Endothelial cell of umbilical vein (primary cell): ENCODE data around the gene TOM1. TPM values are rescaled to one million over a fixed set of nuclear protein-coding genes. Genes with fewer than 3 reads are reported as not detected.

Experiments
- BruUV-seq: library from RNA; stranded (reverse); fragments of 400-500 nt; replicated peaks from 2 replicates; lab custom pipeline; 2021; lab: Mats Ljungman, UMichigan
- CTCF ChIA-PET: fragments of 300-600, 350-600 bp; sonication (Branson Sonifier 250); formaldehyde crosslinking; loops from one replicate; lab custom pipeline; 2021; ENCODE audit warnings: antibody characterized with exemption, inconsistent platforms; lab: Charles Lee
- POLR2A ChIA-PET: fragments of 300-600, 350-600 bp; sonication (Branson Sonifier 250); formaldehyde crosslinking; loops from one replicate; lab custom pipeline; 2021; ENCODE audit warnings: antibody characterized with exemption, inconsistent platforms; lab: Charles Lee
- DNase-seq: peaks from one replicate; pipeline ENCODE4 v3.0.0-alpha.2; 2011; ENCODE audit warnings: low read depth, low spot score
- FAIRE-seq: peaks from 2 replicates; lab custom pipeline; 2011; peaks lifted over from hg19 to GRCh38; lab: Jason Lieb, UNC
- H2AFZ ChIP-seq: 2 replicates; pipeline ENCODE4 v1.6.0; 2012; ENCODE audit warnings: low read depth, low read length, control low read depth, inconsistent platforms
- H3K27ac ChIP-seq: 2 replicates; pipeline ENCODE4 v1.5.1; 2011; ENCODE audit warnings: low read depth, mild to moderate bottlenecking, control low read depth, low read length, moderate library complexity; ENCODE audit not compliant: insufficient read depth
- H3K27me3 ChIP-seq, 2 experiments: 2 replicates each; pipeline versions ENCODE4 v1.6.0 to v1.6.1; 2011; ENCODE audit warnings: low read length in 2 of 2, mixed read lengths in 1 of 2; ENCODE audit not compliant: control insufficient read depth in 2 of 2, insufficient read depth in 2 of 2
- H3K36me3 ChIP-seq, 2 experiments: 2 replicates in 1 of 2; 3 replicates in 1 of 2; pipeline ENCODE4 v1.5.1; 2011; ENCODE audit warnings: low read length in 2 of 2, mild to moderate bottlenecking in 1 of 2, moderate library complexity in 1 of 2; ENCODE audit not compliant: control insufficient read depth in 2 of 2, insufficient read depth in 2 of 2; ENCODE audit errors: extremely low read depth in 1 of 2
- H3K4me1 ChIP-seq: 3 replicates; pipeline ENCODE4 v1.5.1; 2011; ENCODE audit warnings: mild to moderate bottlenecking, low read length; ENCODE audit not compliant: control insufficient read depth, insufficient read depth; ENCODE audit errors: extremely low read depth
- H3K4me2 ChIP-seq: 2 replicates; pipeline ENCODE4 v1.6.1; 2011; ENCODE audit warnings: low read length, control low read depth, mixed read lengths; ENCODE audit not compliant: insufficient read depth
- H3K4me3 ChIP-seq, 3 experiments: fragments of 200-600 bp in 1 of 3; sonication (generic), shearing (Covaris generic) in 1 of 3; replicated peaks in 1 of 3; 2 replicates each; pipeline ENCODE4 v1.5.1; 2011 to 2016; ENCODE audit warnings: control low read depth in 3 of 3, low read length in 3 of 3, mild to moderate bottlenecking in 2 of 3, inconsistent platforms in 1 of 3, low read depth in 1 of 3, moderate library complexity in 1 of 3; ENCODE audit not compliant: insufficient read depth in 1 of 3
- H3K79me2 ChIP-seq: 2 replicates; pipeline ENCODE4 v1.6.0; 2012; ENCODE audit warnings: low read length, inconsistent platforms; ENCODE audit not compliant: control insufficient read depth, insufficient read depth
- H3K9ac ChIP-seq: replicated peaks from 2 replicates; pipeline ENCODE3; 2011; ENCODE audit warnings: low read length, control low read depth; ENCODE audit not compliant: insufficient read depth; ENCODE audit errors: extremely low read depth
- H3K9me1 ChIP-seq: replicated peaks from 3 replicates; pipeline ENCODE4 v1.6.0; 2011; ENCODE audit warnings: mild to moderate bottlenecking, low read length; ENCODE audit not compliant: control insufficient read depth, insufficient read depth; ENCODE audit errors: extremely low read depth
- H3K9me3 ChIP-seq: replicated peaks from 2 replicates; pipeline ENCODE4 v1.5.1; 2012; ENCODE audit warnings: low read length, inconsistent platforms; ENCODE audit not compliant: control insufficient read depth, insufficient read depth
- H4K20me1 ChIP-seq: replicated peaks from 2 replicates; pipeline ENCODE3; 2011; ENCODE audit warnings: mild to moderate bottlenecking, low read length; ENCODE audit not compliant: control insufficient read depth, insufficient read depth; ENCODE audit errors: extremely low read depth
- EZH2 ChIP-seq: IDR thresholded peaks from 2 replicates; pipeline ENCODE4 v1.6.1; 2012; ENCODE audit warnings: borderline replicate concordance, low read depth, mild to moderate bottlenecking, moderate library complexity, low read length, inconsistent platforms; ENCODE audit not compliant: severe bottlenecking
- GATA2 ChIP-seq: IDR thresholded peaks from 2 replicates; pipeline ENCODE4 v1.7.0; 2011; ENCODE audit warnings: low read depth, mild to moderate bottlenecking, moderate library complexity, mixed read lengths, low read length; ENCODE audit not compliant: insufficient read length, insufficient read depth
- JUN ChIP-seq: IDR thresholded peaks from 2 replicates; pipeline ENCODE4 v1.6.1; 2011; ENCODE audit warnings: borderline replicate concordance, low read depth; ENCODE audit not compliant: insufficient read length, insufficient read depth
- MAX ChIP-seq: IDR thresholded peaks from 2 replicates; pipeline ENCODE4 v1.6.1; 2011; ENCODE audit not compliant: insufficient read depth, insufficient read length
- POLR2A ChIP-seq: IDR thresholded peaks from 2 replicates; pipeline ENCODE4 v1.6.1; 2012; ENCODE audit warnings: low read depth, mild to moderate bottlenecking, control low read depth, low read length
- POLR2AphosphoS5 ChIP-seq: IDR thresholded peaks from 2 replicates; pipeline ENCODE4 v1.6.1; 2012; ENCODE audit warnings: low read depth, mild to moderate bottlenecking, control low read depth, low read length, moderate library complexity; ENCODE audit not compliant: insufficient read depth
- dilution Hi-C: fragments of 300-500 bp; cut with MboI; formaldehyde crosslinking; loops from one replicate; pipeline ENCODE4 v1.15.0; 2019; ENCODE audit warnings: low sequenced_read_pairs; ENCODE audit not compliant: extremely low pct_ligation_motif_present
- intact Hi-C: fragments of 100-400 bp; cut with micrococcal nuclease; formaldehyde crosslinking; loops from one replicate; pipeline ENCODE4 v1.10.0; 2022
- polyA plus RNA-seq, 4 experiments: library from polyadenylated mRNA; depleted of rRNA in 3 of 4; stranded (reverse) in 3 of 4; unstranded in 1 of 4; fragments of >200 nt; gene quantifications; 2 replicates each; pipeline versions ENCODE4 v1.2.1 to v1.2.3, GENCODE V29; 2011 to 2012; ENCODE audit warnings: missing spikeins in 1 of 4
- total RNA-seq: library from RNA; stranded (reverse); gene quantifications from 2 replicates; pipeline ENCODE4 v1.2.3, GENCODE V29; 2021
- TF ChIP-seq, protein P1 (sequence below), 2 donors: IDR thresholded peaks; 1 replicate in 1 of 2; 2 replicates in 1 of 2; pipeline ENCODE4 v1.5.1; 2011; ENCODE audit warnings: low read length in 2 of 2, mild to moderate bottlenecking in 2 of 2, moderate library complexity in 2 of 2, control low read depth in 1 of 2, inconsistent platforms in 1 of 2, low read depth in 1 of 2; ENCODE audit not compliant: insufficient read depth in 1 of 2; ENCODE audit errors: extremely low read depth in 1 of 2

TOM1 gene
- total and polyA plus RNA-seq, 2 donors (not counting 3 experiments of a cell fraction or from before 2014, with no cell fraction given) = 36.4 to 74.4 TPM

GRCh38 chr22:35361001-35361558 lies 61.4 kb downstream of the TOM1 start:
- Histone ChIP-seq H3K9me1 (no peaks in the 10 kb centered on the region), H2AFZ (no peak overlapping the region), H3K4me3 (no peak overlapping the region), H3K4me2 (no peak overlapping the region), H3K36me3 (no peaks in the 10 kb centered on the region), H4K20me1 (no peaks in the 10 kb centered on the region), H3K9ac (no peak overlapping the region), H3K79me2 (no peaks in the 10 kb centered on the region), H3K4me1 (peaks cover 6% of the 10 kb centered on the region), H3K9me3 (no peaks in the 10 kb centered on the region), H3K27ac (no peak overlapping the region), H3K27me3 (no peaks in the 10 kb centered on the region)
- ChIA-PET CTCF (interaction anchor here (0.7 kb wide), 1 partner anchor 96 kb away, joined by 3 read pairs; no protein-coding TSS in a partner anchor), POLR2A (interaction anchor here (0.7 kb wide), 1 partner anchor 20 kb away, joined by 8 read pairs; the partner anchor contains the start of gene HMOX1)
- dilution Hi-C loops = no loop called here
- FAIRE-seq (no peak), DNase-seq (no peak)
- TF ChIP-seq JUN = no peak
- no peak for TF ChIP-seq POLR2AphosphoS5
- intact Hi-C loops = no loop called here
- no TSS peak for BruUV-seq

DNA sequence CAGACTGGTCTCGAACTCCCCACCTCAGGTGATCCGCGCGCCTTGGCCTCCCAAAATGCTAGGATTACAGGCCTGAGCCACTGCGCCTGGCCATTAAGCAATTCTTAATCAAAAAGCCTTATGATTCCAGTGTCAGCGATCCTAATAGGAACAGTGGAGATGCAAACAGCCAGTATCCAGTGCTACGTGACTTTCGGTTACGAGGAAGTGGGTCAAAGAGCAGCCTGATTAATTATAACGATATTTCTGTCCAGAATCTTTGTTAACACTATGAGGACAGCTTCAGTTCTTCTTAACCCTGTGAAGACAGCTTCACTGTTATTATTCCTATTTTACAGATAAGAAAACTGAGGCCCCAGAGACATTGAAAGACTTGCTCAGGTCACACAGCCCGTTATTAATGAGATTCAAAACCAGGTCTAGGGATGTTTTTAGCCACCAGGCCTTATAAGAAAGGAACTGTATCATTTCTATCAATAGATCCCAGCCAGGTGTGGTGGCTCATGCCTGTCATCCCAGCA lies 63.9 kb downstream of the TOM1 start:
- POLR2A ChIA-PET = no interaction called here
- intact Hi-C loops = no loop called here
- no peaks in the 10 kb centered on the region for H3K9me1 ChIP-seq
- no peaks in the 10 kb centered on the region for H3K36me3 ChIP-seq
- TSS peak; percentile 52 for BruUV-seq
- H3K27me3 ChIP-seq = no peaks in the 10 kb centered on the region
- H3K79me2 ChIP-seq = no peaks in the 10 kb centered on the region
- H3K9me3 ChIP-seq = no peaks in the 10 kb centered on the region
- H3K9ac ChIP-seq = peak overlapping the region; percentile 51
- H4K20me1 ChIP-seq = no peaks in the 10 kb centered on the region
- H3K4me1 ChIP-seq = peaks cover 6% of the 10 kb centered on the region
- no peak overlapping the region for H3K4me2 ChIP-seq
- H2AFZ ChIP-seq = peak overlapping the region; percentile 30
- CTCF ChIA-PET = interaction anchor here (0.8 to 2.7 kb wide), 3 partner anchors 10 to 21 kb away, joined by 3 to 10 read pairs (median 8); no protein-coding TSS in a partner anchor
- TF ChIP-seq GATA2 (no peak), MAX (no peak), POLR2A (no peak), JUN (no peak), EZH2 (no peak)
- TF ChIP-seq, protein P1, sequence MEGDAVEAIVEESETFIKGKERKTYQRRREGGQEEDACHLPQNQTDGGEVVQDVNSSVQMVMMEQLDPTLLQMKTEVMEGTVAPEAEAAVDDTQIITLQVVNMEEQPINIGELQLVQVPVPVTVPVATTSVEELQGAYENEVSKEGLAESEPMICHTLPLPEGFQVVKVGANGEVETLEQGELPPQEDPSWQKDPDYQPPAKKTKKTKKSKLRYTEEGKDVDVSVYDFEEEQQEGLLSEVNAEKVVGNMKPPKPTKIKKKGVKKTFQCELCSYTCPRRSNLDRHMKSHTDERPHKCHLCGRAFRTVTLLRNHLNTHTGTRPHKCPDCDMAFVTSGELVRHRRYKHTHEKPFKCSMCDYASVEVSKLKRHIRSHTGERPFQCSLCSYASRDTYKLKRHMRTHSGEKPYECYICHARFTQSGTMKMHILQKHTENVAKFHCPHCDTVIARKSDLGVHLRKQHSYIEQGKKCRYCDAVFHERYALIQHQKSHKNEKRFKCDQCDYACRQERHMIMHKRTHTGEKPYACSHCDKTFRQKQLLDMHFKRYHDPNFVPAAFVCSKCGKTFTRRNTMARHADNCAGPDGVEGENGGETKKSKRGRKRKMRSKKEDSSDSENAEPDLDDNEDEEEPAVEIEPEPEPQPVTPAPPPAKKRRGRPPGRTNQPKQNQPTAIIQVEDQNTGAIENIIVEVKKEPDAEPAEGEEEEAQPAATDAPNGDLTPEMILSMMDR (IDR thresholded peaks at IDR 0.05; ENCODE audit: extremely low read depth in 1 of 2, insufficient read depth in 1 of 2, low read depth in 1 of 2, low read length in 2 of 2) = no peak
- H3K4me3 ChIP-seq = no peak overlapping the region
- FAIRE-seq (no peak), DNase-seq (no peak)
- dilution Hi-C loops = no loop called here
- H3K27ac ChIP-seq = peak overlapping the region; percentile 67
